NB4 (cell line): ENCODE data around the gene CNNM1.

Source experiments
- MYC ChIP-seq: IDR thresholded peaks from 2 replicates; pipeline ENCODE4 v1.6.1; 2011; ENCODE audit warnings: low read depth, low read length
- POLR2A ChIP-seq: IDR thresholded peaks from 2 replicates; pipeline ENCODE4 v1.6.1; 2011; ENCODE audit warnings: mild to moderate bottlenecking; ENCODE audit not compliant: insufficient read length; ENCODE audit errors: extremely low read depth
- TF ChIP-seq, protein P1 (sequence below): IDR thresholded peaks from one replicate; pipeline ENCODE4 v1.5.1; 2012; ENCODE audit warnings: low read depth, low read length

GRCh38 chr10:99387541-99387940 lies 58.4 kb downstream of the CNNM1 start:
- TF ChIP-seq, protein P1, sequence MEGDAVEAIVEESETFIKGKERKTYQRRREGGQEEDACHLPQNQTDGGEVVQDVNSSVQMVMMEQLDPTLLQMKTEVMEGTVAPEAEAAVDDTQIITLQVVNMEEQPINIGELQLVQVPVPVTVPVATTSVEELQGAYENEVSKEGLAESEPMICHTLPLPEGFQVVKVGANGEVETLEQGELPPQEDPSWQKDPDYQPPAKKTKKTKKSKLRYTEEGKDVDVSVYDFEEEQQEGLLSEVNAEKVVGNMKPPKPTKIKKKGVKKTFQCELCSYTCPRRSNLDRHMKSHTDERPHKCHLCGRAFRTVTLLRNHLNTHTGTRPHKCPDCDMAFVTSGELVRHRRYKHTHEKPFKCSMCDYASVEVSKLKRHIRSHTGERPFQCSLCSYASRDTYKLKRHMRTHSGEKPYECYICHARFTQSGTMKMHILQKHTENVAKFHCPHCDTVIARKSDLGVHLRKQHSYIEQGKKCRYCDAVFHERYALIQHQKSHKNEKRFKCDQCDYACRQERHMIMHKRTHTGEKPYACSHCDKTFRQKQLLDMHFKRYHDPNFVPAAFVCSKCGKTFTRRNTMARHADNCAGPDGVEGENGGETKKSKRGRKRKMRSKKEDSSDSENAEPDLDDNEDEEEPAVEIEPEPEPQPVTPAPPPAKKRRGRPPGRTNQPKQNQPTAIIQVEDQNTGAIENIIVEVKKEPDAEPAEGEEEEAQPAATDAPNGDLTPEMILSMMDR: no peak
- TF ChIP-seq POLR2A (no peak), MYC (no peak)
